ENCODE results near the gene CPB1. TPM values are rescaled to one million over a fixed set of nuclear protein-coding genes. Genes with fewer than 3 reads are reported as not detected.
A peak's percentile ranks its signal among the peaks of the same experiment; 100 is the strongest.

CPB1 gene
- total and polyA plus RNA-seq, 4 donors, result 0.20 to 0.75 (median 0.57) TPM; not detected in 1

GRCh38 chr3:148839805-148840204 is 12.2 kb downstream of the CPB1 start:
- DNase-seq (ENCODE audit: low spot score), result no peak
- TF ChIP-seq RAD21 (IDR thresholded peaks at IDR 0.05) (no peak), YY1 (IDR thresholded peaks at IDR 0.05) (no peak), RXRA (IDR thresholded peaks at IDR 0.05) (no peak), CTCF (IDR thresholded peaks at IDR 0.05; ENCODE audit: low read depth, low read length, missing input control) (no peak), NR2F2 (IDR thresholded peaks at IDR 0.05) (no peak), EGR1 (IDR thresholded peaks at IDR 0.05; ENCODE audit: low read depth in 2 of 2) (no peak), ZBTB33 (IDR thresholded peaks at IDR 0.05) (no peak), GABPA (IDR thresholded peaks at IDR 0.05 in 1 of 2, conservative IDR thresholded peaks at IDR 0.05 in 1 of 2) (no peak), JUND (IDR thresholded peaks at IDR 0.05) (no peak), TAF1 (conservative IDR thresholded peaks at IDR 0.05) (no peak)
- H3K4me3 ChIP-seq (ENCODE audit: low read depth in 1 of 3, low read length in 3 of 3), result no peak overlapping the region
- no peaks in the 10 kb centered on the region for H3K4me1 ChIP-seq (ENCODE audit: control insufficient read depth in 4 of 4, insufficient read depth in 4 of 4, low read length in 3 of 4)
- no peaks in the 10 kb centered on the region for H3K9me3 ChIP-seq (ENCODE audit: control insufficient read depth in 4 of 4, low read length in 3 of 4)
- H3K36me3 ChIP-seq (ENCODE audit: control insufficient read depth in 4 of 4, insufficient read depth in 3 of 4, low read depth in 1 of 4, low read length in 3 of 4), result no peaks in the 10 kb centered on the region
- no peak overlapping the region for H3K27ac ChIP-seq (ENCODE audit: low read depth in 1 of 2, low read length in 2 of 2)
- H3K27me3 ChIP-seq (ENCODE audit: control insufficient read depth in 4 of 4, insufficient read depth in 4 of 4, low read length in 3 of 4), result peaks cover 0 to 2% (median 0%) of the 10 kb centered on the region in 4 donors
- H3K9ac ChIP-seq (ENCODE audit: low read depth in 1 of 2, low read length in 2 of 2), result no peak overlapping the region

- H3K9me3 ChIP-seq (ENCODE audit: control insufficient read depth in 4 of 4, low read length in 3 of 4), result no peaks in the 10 kb centered on the region
- peak; percentile 49 for DNase-seq (ENCODE audit: low spot score)
- 85% methylated on average over 4 of the region's 4 CpGs for WGBS
Observed at GRCh38 chr3:148840451-148840850, 12.8 kb downstream of the CPB1 start.

More at GRCh38 chr3:148840451-148840850, 12.8 kb downstream of the CPB1 start:
- Histone ChIP-seq H3K27ac (ENCODE audit: low read depth in 1 of 2, low read length in 2 of 2) (no peak overlapping the region), H3K4me3 (ENCODE audit: low read depth in 1 of 3, low read length in 3 of 3) (no peak overlapping the region), H3K4me1 (ENCODE audit: control insufficient read depth in 4 of 4, insufficient read depth in 4 of 4, low read length in 3 of 4) (no peaks in the 10 kb centered on the region), H3K36me3 (ENCODE audit: control insufficient read depth in 4 of 4, insufficient read depth in 3 of 4, low read depth in 1 of 4, low read length in 3 of 4) (no peaks in the 10 kb centered on the region), H3K9ac (ENCODE audit: low read depth in 1 of 2, low read length in 2 of 2) (no peak overlapping the region), H3K27me3 (ENCODE audit: control insufficient read depth in 4 of 4, insufficient read depth in 4 of 4, low read length in 3 of 4) (peaks cover 0 to 2% (median 0%) of the 10 kb centered on the region in 4 donors)
- TF ChIP-seq REST (IDR thresholded peaks at IDR 0.05), result no peak
- no peak for TF ChIP-seq YY1 (IDR thresholded peaks at IDR 0.05)
- TF ChIP-seq ATF3 (IDR thresholded peaks at IDR 0.05), result no peak
- TF ChIP-seq JUND (IDR thresholded peaks at IDR 0.05), result no peak
- TF ChIP-seq SP1 (IDR thresholded peaks at IDR 0.05), result no peak
- TF ChIP-seq MAX (IDR thresholded peaks at IDR 0.05), result no peak
- TF ChIP-seq HNF4A (conservative IDR thresholded peaks at IDR 0.05), result no peak
- no peak for TF ChIP-seq FOXA1 (IDR thresholded peaks at IDR 0.05)
- TF ChIP-seq NR2F2 (IDR thresholded peaks at IDR 0.05), result no peak
- no peak for TF ChIP-seq CTCF (IDR thresholded peaks at IDR 0.05; ENCODE audit: low read depth, low read length, missing input control)
- no peak for TF ChIP-seq RXRA (IDR thresholded peaks at IDR 0.05)
- TF ChIP-seq HNF4G (IDR thresholded peaks at IDR 0.05), result no peak
- no peak for TF ChIP-seq GABPA (IDR thresholded peaks at IDR 0.05 in 1 of 2, conservative IDR thresholded peaks at IDR 0.05 in 1 of 2)
- TF ChIP-seq FOXA2 (IDR thresholded peaks at IDR 0.05), result no peak
- no peak for TF ChIP-seq ZBTB33 (IDR thresholded peaks at IDR 0.05)
- TF ChIP-seq RAD21 (IDR thresholded peaks at IDR 0.05), result no peak
- TF ChIP-seq TAF1 (conservative IDR thresholded peaks at IDR 0.05), result no peak
- no peak for TF ChIP-seq EGR1 (IDR thresholded peaks at IDR 0.05; ENCODE audit: low read depth in 2 of 2)

All from liver (tissue), 9 donors.